CD4-positive, CD25-positive, alpha-beta regulatory T cell (primary cell): ENCODE results near the gene VIL1. TPM values are rescaled to one million over a fixed set of nuclear protein-coding genes. Genes with fewer than 3 reads are reported as not detected.

Experiments
- ATAC-seq, 2 donors: fragments of 150-1000 bp; cut with Tn5 transposase; one replicate each; pipeline ENCODE4 v1.10.0; 2021; ENCODE audit warnings: low read depth in 2 of 2, moderate number of reproducible peaks in 2 of 2, moderate library complexity in 1 of 2
- DNase-seq, 3 donors: peaks; one replicate each; pipeline versions ENCODE4 v3.0.0 to v3.0.0-alpha.2; 2012 to 2022; ENCODE audit warnings: mixed read lengths in 1 of 3
- H3K27ac ChIP-seq: one replicate; pipeline ENCODE4 v1.7.0; 2013; ENCODE audit warnings: mild to moderate bottlenecking, low read length; ENCODE audit not compliant: insufficient read depth, poor library complexity, severe bottlenecking
- H3K27me3 ChIP-seq: one replicate; pipeline ENCODE4 v1.7.0; 2013; ENCODE audit warnings: low read length; ENCODE audit not compliant: control insufficient read depth, insufficient read depth
- H3K36me3 ChIP-seq: one replicate; pipeline ENCODE4 v1.7.0; 2013; ENCODE audit warnings: mild to moderate bottlenecking, low read length, moderate library complexity; ENCODE audit not compliant: control insufficient read depth, insufficient read depth
- H3K4me1 ChIP-seq: 2 replicates; pipeline ENCODE4 v1.7.0; 2013; ENCODE audit warnings: mild to moderate bottlenecking, low read length; ENCODE audit not compliant: insufficient read depth, control insufficient read depth, poor library complexity, severe bottlenecking
- H3K4me3 ChIP-seq: one replicate; pipeline ENCODE4 v1.7.0; 2013; ENCODE audit warnings: low read depth, mild to moderate bottlenecking, low read length, moderate library complexity
- H3K9me3 ChIP-seq, 2 experiments: 1 replicate in 1 of 2; 2 replicates in 1 of 2; pipeline ENCODE4 v1.7.0; 2013; ENCODE audit warnings: low read length in 2 of 2, mild to moderate bottlenecking in 1 of 2, moderate library complexity in 1 of 2; ENCODE audit not compliant: control insufficient read depth in 2 of 2
- H3K27ac Mint-ChIP-seq, 3 donors: one replicate each; pipeline ENCODE4 v1.8.0; 2020 to 2022; ENCODE audit warnings: mild to moderate bottlenecking in 3 of 3, mixed read lengths in 3 of 3, moderate library complexity in 2 of 3
- H3K27me3 Mint-ChIP-seq: one replicate; pipeline ENCODE4 v1.8.0; 2022; ENCODE audit warnings: mild to moderate bottlenecking, mixed read lengths
- H3K36me3 Mint-ChIP-seq: one replicate; pipeline ENCODE4 v1.8.0; 2020; ENCODE audit warnings: mixed read lengths
- H3K4me1 Mint-ChIP-seq, 4 donors: one replicate each; pipeline ENCODE4 v1.8.0; 2020 to 2022; ENCODE audit warnings: mixed read lengths in 4 of 4, mild to moderate bottlenecking in 1 of 4
- H3K4me3 Mint-ChIP-seq, 4 donors: one replicate each; pipeline ENCODE4 v1.8.0; 2020 to 2022; ENCODE audit warnings: mild to moderate bottlenecking in 4 of 4, mixed read lengths in 4 of 4, moderate library complexity in 3 of 4
- H3K9me3 Mint-ChIP-seq, 7 donors: one replicate each; pipeline ENCODE4 v1.8.0; 2020 to 2022; ENCODE audit warnings: mixed read lengths in 7 of 7, mild to moderate bottlenecking in 3 of 7, moderate library complexity in 2 of 7
- polyA plus RNA-seq, 4 donors: library from polyadenylated mRNA; unstranded; fragments of 300-500 nt; fragmentation: Illumina TruSeq; gene quantifications; one replicate each; pipeline ENCODE4 v1.2.3, GENCODE V29; 2021
- total RNA-seq: library from RNA; stranded (reverse); gene quantifications from one replicate; pipeline ENCODE4 v1.2.3, GENCODE V29; 2022

Gene VIL1
- total and polyA plus RNA-seq, 5 donors from 2014 or later: 0.08 to 2.1 (median 0.18) TPM; not detected in 1

- H3K9me3 Mint-ChIP-seq: peaks cover 0 to 1% (median 0%) of the 10 kb centered on the region in 7 donors
- ATAC-seq (no peak), DNase-seq (no peak)
- no peaks in the 10 kb centered on the region for H3K36me3 ChIP-seq
- no peaks in the 10 kb centered on the region for H3K9me3 ChIP-seq
- no peak within 1 kb of the TSS for H3K4me3 ChIP-seq
- H3K27ac ChIP-seq: no peak within 1 kb of the TSS
- peak within 1 kb of the TSS in 2 of 3 donors; percentile 11 to 60 for H3K27ac Mint-ChIP-seq
- H3K4me1 ChIP-seq: no peaks in the 10 kb centered on the region
- H3K27me3 ChIP-seq: no peaks in the 10 kb centered on the region
- no peak within 1 kb of the TSS for H3K4me3 Mint-ChIP-seq
- H3K27me3 Mint-ChIP-seq: peaks cover 18% of the 10 kb centered on the region
- H3K36me3 Mint-ChIP-seq: no peaks in the 10 kb centered on the region
- H3K4me1 Mint-ChIP-seq: peaks cover 0 to 5% (median 3%) of the 10 kb centered on the region in 4 donors
Measured at GRCh38 chr2:218381916-218382366, 37.0 kb upstream of the VIL1 start, which contains the start of gene SLC11A1. TSS of gene SLC11A1 (plus strand) at chr2:218382273. CDS start at chr2:218382369, 96 bp downstream.

- no peaks in the 10 kb centered on the region for H3K27me3 ChIP-seq
- Mint-ChIP-seq H3K27me3 (peaks cover 24% of the 10 kb centered on the region), H3K4me1 (peaks cover 0 to 8% (median 6%) of the 10 kb centered on the region in 4 donors), H3K36me3 (no peaks in the 10 kb centered on the region), H3K4me3 (no peak overlapping the region), H3K27ac (peak overlapping the region in 1 of 3 donors; percentile 11), H3K9me3 (peaks cover 0 to 1% (median 0%) of the 10 kb centered on the region in 7 donors)
- no peak for ATAC-seq
- no peaks in the 10 kb centered on the region for H3K36me3 ChIP-seq
- H3K4me3 ChIP-seq: no peak overlapping the region
- H3K4me1 ChIP-seq: peaks cover 3% of the 10 kb centered on the region
- H3K9me3 ChIP-seq: no peaks in the 10 kb centered on the region
- no peak for DNase-seq
- no peak overlapping the region for H3K27ac ChIP-seq
Measured at GRCh38 chr2:218382785-218383184, 36.1 kb upstream of the VIL1 start.

- Mint-ChIP-seq H3K27me3 (peaks cover 13% of the 10 kb centered on the region), H3K9me3 (no peaks in the 10 kb centered on the region), H3K4me3 (no peak overlapping the region), H3K4me1 (peaks cover 0 to 7% (median 2%) of the 10 kb centered on the region in 4 donors), H3K36me3 (no peaks in the 10 kb centered on the region), H3K27ac (no peak overlapping the region)
- Histone ChIP-seq H3K27ac (no peak overlapping the region), H3K9me3 (no peaks in the 10 kb centered on the region), H3K4me1 (peaks cover 4% of the 10 kb centered on the region), H3K4me3 (no peak overlapping the region), H3K27me3 (no peaks in the 10 kb centered on the region), H3K36me3 (no peaks in the 10 kb centered on the region)
- DNase-seq (no peak), ATAC-seq (peak in 1 of 2 donors; percentile 8)
Measured at GRCh38 chr2:218383892-218384519, 34.9 kb upstream of the VIL1 start.

GRCh38 chr2:218384975-218385374 is 33.9 kb upstream of the VIL1 start:
- H3K27ac Mint-ChIP-seq: no peak overlapping the region
- ATAC-seq: no peak
- H3K9me3 Mint-ChIP-seq: no peaks in the 10 kb centered on the region
- Histone ChIP-seq H3K27me3 (no peaks in the 10 kb centered on the region), H3K4me3 (no peak overlapping the region), H3K27ac (no peak overlapping the region), H3K4me1 (peaks cover 4% of the 10 kb centered on the region), H3K36me3 (no peaks in the 10 kb centered on the region), H3K9me3 (no peaks in the 10 kb centered on the region)
- peaks cover 13% of the 10 kb centered on the region for H3K27me3 Mint-ChIP-seq
- H3K4me1 Mint-ChIP-seq: peaks cover 0 to 7% (median 2%) of the 10 kb centered on the region in 4 donors
- H3K4me3 Mint-ChIP-seq: no peak overlapping the region
- no peaks in the 10 kb centered on the region for H3K36me3 Mint-ChIP-seq
- no peak for DNase-seq

GRCh38 chr2:218386505-218387368 is 32.2 kb upstream of the VIL1 start:
- Histone ChIP-seq H3K4me3 (peak overlapping the region; percentile 35), H3K36me3 (no peaks in the 10 kb centered on the region), H3K9me3 (no peaks in the 10 kb centered on the region), H3K27me3 (no peaks in the 10 kb centered on the region), H3K27ac (no peak overlapping the region), H3K4me1 (peaks cover 4% of the 10 kb centered on the region)
- Mint-ChIP-seq H3K36me3 (no peaks in the 10 kb centered on the region), H3K4me1 (peaks cover 0 to 5% (median 2%) of the 10 kb centered on the region in 4 donors), H3K27ac (peak overlapping the region in 2 of 3 donors; percentile 30 to 62), H3K9me3 (no peaks in the 10 kb centered on the region), H3K4me3 (peak overlapping the region in 1 of 4 donors; percentile 42), H3K27me3 (peaks cover 17% of the 10 kb centered on the region)
- ATAC-seq (no peak), DNase-seq (no peak)

GRCh38 chr2:218387369-218388194 is 31.3 kb upstream of the VIL1 start:
- Histone ChIP-seq H3K4me1 (peaks cover 4% of the 10 kb centered on the region), H3K27me3 (no peaks in the 10 kb centered on the region), H3K27ac (no peak overlapping the region), H3K4me3 (peak overlapping the region; percentile 35), H3K9me3 (no peaks in the 10 kb centered on the region), H3K36me3 (no peaks in the 10 kb centered on the region)
- Mint-ChIP-seq H3K36me3 (no peaks in the 10 kb centered on the region), H3K4me3 (peak overlapping the region in 2 of 4 donors; percentile 42 to 48), H3K4me1 (peaks cover 0 to 5% (median 2%) of the 10 kb centered on the region in 4 donors), H3K27me3 (peaks cover 17% of the 10 kb centered on the region), H3K9me3 (no peaks in the 10 kb centered on the region), H3K27ac (peak overlapping the region in 2 of 3 donors; percentile 30 to 62)
- peak; percentile 37 to 39 for ATAC-seq
- DNase-seq: peak in 1 of 3 donors; percentile 44
